HG02970 (cell line): Measurements from ENCODE around the gene PRKCA.
"Not testable (repeated sequence)": the region's sequence is repeated elsewhere in the genome, so short reads cannot be mapped to it uniquely, and the experiment has no call there.

ENCODE experiments used
- ATAC-seq: cut with Tn5 transposase; IDR thresholded peaks from one replicate; pipeline ENCODE4 v1.9.1; 2021; ENCODE audit warnings: mild to moderate bottlenecking, moderate library complexity, moderate number of reproducible peaks; ENCODE audit not compliant: unreplicated experiment, low FRiP score

Gene PRKCA

DNA sequence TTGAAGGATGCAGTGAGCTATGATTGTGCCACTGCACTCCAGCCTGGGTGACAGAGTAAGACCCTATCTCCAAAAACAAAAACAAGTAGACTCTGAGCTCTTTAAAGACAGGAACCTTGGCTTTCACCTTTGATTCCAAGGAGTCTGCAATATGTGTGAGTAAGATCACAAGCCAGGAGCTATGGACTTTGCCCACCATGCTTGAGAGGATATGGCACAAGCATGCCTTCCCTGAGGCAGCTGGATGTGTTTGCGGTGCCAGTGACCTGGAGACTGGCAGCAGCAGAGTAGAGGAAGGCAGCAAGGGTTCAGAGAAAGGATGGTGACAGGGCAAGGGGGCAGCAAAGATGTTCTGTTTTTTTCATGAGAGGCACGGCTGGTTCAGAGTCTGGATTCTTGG, 14.5 kb upstream of the PRKCA start:
- no peak for ATAC-seq

DNA sequence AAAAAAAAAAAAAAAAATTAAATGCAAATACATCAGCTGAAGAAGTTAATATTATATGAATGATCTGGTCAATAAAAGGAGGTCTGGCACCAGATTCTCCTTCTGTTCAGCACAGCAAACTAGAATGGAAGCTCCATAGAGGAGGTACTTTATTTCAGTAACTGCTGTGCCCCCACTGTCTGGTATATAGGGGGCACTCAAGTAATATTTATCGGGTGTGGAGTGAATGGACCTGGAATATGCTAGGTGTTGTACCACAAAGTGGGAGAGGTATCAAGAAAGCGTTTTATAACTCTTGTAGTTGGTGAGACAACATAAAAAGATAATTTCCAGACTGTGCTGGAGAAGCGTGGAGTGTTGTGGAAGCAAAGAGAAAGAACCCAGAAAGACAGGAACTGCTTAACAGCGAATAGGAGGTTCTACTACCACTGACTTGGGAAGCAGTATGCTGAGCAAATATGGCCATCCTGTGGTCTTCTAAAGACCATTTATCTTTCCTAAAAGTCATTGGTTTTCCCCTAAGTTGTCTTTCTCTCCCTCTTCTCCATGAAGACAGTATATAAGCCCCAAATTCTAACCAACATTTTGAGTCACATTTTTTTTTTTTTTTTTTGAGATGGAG, 12.2 kb upstream of the PRKCA start:
- no peak for ATAC-seq

DNA sequence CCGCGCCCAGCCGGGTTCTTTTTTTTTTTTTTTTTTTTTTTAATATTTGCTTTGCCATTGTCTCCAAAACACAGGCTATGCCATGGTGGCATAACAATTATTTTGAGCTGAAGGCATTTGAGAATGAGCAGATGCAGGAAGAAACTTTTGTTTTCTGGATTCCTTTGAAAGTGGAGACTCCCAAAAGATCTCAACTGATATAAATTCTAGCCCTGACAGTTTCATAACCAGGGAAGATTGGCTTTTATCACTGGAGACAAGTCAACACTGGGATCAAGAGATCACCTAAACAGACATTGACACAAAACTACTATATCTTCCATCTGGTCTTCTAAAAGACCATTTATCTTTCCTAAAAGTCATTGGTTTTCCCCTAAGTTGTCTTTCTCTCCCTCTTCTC, 10.1 kb upstream of the PRKCA start:
- no peak for ATAC-seq

DNA sequence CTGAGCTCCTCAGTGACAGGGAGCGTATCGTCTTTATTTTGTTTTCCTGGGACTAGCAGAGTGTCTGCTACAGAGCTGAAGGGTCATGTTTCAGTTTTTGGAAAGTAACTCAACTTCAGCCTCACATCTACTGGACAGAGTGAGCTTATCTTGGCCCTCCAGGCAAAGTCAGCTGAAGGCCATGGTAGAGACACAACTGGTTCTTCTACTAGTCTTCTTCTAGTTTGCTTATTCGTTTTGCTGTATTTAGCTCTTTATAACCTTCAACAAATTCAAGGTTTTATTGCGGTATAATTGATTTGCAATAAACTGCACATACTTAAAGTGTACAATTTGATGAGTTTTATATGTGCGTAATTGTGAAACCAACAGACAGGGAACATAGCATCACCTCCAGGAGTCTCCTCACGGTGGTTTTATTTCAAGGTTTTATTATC, 6.1 kb upstream of the PRKCA start:
- no peak for ATAC-seq

DNA sequence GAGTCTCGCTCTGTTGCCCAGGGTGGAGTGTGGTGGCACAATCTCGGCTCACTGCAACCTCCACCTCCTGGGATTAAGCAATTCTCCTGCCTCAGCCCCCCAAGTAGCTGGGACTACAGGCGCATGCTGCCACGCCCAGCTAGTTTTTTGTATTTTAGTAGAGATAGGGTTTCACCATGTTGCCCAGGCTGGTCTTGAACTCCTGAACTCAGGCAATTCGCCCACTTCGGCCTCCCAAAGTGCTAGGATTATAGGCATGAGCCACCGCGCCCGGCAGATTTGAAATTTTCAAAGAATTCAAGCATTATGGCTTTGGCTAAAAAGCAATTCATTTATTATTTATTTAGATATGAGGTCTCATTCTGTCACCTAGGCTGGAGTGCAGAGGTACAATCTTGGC, 5.0 kb upstream of the PRKCA start:
- not testable (repeated sequence) for ATAC-seq

DNA sequence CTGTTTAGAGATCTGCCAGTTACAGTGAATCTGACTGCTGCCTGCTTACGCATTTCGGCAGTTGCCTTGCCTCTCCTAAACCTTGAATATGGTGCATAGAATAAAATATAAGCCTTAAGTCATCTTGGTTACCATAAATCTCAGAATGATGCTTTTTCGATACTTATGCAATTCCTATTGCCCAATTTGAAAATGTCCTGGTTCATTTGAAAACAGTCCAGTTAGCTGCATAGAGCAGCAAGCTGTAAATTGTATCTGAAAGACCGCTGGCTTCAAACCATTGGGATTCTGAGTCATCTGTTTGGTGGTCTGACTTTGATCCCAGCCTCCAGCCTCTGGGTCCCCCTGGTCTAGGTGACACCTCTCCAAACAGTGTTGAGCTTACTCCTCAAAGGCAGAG, 2.7 kb upstream of the PRKCA start:
- ATAC-seq = no peak

DNA sequence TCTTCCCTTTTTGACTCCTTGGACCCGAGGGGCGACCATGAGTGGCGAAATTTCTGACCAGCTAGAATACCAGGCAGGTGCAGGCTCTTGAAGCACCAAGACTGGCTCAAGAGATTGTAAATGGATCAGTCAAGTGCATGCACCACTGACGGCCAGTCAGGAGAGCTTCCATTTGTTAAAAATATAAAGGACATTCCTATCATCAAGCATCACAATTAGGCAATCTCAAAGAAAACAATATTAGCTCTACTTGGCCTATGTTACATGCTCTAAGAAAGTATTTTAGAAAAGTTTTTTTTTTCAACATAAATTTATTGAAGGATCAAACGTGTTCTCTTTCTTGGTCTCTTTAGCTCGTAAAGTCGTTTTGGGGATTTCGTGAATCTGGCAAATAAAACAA, 1.5 kb upstream of the PRKCA start:
- ATAC-seq = no peak

DNA sequence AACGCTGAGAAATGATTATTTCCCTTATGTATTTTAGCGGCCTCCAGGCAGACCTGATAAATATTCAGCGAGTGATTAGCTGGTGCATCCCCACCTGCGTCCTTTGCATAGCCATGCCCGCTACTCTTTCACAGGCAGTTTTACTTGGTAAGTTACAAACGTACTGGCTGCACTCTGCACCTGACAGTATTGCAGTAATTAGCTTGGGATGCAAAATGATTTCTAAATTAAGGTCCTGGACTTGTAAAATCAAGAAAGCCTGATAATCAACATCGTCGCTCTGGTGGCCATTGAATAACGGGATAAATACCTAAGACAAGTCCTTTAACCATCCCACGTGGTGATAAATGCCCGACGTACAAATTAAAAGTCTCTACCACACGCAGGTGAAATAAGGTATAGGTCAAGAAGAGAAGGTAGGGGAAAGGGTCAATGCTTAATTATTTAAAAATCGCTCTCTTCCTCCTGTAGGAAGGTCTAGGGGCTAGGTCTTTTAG, 998 bp upstream of the PRKCA start:
- no peak for ATAC-seq

DNA sequence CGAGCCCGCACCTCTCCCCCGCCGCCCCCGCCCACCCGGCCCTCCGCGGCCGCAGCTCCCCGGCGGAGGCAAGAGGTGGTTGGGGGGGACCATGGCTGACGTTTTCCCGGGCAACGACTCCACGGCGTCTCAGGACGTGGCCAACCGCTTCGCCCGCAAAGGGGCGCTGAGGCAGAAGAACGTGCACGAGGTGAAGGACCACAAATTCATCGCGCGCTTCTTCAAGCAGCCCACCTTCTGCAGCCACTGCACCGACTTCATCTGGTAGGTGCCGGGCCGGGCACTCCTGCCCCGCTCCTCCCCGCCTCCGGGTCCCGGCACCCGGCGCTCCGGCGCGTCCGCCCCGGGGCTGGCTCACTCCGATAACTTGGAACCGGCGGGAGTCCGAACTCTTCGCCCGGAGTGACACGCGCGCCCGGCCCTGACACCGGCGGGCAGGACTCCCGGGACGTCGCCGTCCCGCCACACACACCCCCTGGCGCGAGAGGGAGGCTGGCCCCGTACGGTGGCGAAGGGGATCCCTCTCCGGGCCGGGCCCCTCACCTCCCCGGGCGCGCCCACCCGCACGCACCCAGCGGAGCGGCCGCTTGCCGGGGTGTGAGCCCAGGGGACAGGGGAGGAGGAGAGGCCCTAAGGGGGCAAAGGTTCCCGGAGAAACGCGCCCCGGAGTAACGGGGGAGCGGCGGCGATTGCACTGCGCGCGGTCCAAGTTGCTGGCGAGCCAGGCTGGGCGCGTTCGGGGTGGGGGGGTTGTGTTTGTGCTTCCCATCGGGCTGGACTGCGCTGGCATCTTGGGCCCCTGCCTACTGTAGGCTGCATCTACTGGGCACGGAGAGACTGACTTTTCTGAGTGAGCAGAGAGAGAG, 581 bp downstream of the PRKCA start:
- ATAC-seq = peak; percentile 12

DNA sequence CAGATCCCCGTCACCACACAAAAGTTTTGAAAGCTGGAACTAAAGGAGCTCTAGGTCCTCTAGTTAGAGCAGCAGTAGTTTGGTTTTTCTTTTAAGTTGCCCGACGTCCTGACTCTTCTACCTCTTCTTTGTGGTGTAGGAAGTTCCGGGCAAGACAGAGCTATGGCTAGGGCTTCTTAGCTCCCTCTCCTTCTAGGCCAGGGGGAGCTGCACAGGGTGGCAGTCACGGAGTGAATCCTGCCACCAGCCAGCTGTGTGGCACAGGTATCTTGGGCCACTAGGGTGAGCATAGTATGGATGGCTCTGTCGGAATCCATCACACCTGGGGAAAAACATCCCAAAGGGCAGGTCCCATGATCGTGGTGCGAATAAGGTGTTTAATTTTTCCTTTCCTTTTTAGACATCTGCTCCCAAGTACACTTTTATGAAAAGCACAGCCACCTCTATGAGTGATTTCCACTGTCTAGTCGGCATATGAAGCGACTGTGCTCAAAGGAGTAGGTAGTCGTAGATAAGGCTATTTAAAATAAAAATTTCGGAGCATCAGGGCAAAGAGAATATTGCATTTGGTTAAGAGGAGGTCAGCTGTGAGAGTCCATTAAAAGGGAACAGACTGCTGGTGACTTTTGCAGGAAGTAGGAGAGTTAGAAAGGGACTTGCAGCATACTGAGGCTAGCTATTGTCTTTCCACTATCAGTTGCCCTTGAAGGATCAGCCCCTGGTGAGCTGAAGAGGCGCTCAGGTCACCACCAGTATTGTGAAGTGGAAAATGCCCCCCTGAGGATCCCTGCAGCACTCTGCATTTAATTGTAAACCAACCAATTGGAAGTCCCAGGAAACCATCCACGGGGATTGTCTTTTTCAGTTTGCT, 2.1 kb downstream of the PRKCA start:
- no peak for ATAC-seq

DNA sequence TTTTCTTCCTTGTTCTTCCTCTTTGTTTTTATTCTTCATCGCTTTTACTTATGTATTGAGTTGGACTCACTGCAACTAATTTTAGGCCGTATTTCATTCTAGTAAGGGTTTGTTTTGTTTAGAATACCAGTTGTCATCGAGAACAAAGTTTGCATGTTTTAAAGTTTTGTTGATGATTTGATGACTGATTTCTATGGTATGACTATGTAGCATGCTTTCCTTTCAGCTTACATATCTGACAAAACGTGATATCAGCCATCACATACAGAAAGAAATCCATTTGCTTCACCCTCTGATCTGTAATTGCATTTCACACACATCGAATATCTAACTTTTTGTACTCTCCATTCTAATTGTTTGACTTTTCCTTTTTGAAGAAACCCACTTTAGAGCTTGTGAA, 4.0 kb downstream of the PRKCA start:
- no peak for ATAC-seq

DNA sequence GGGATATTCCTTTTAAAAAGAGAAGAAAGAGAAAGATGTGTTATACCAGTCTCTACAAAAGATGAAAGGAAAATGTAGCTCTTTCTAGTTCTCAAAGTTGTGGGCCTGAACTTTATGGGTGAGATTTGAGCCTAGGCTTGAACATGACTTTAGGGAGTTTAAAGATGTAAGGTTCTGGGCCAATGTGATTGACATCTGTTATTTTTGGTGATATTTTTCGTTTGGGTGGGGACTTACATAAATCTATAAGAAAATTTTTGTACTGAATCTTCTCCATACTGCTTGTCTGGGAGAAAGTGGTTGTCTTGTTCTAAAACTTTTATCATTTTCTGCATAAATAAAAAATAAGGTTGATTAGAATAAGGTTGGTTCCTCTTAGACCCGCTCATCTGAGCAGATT, 4.8 kb downstream of the PRKCA start:
- ATAC-seq = no peak

DNA sequence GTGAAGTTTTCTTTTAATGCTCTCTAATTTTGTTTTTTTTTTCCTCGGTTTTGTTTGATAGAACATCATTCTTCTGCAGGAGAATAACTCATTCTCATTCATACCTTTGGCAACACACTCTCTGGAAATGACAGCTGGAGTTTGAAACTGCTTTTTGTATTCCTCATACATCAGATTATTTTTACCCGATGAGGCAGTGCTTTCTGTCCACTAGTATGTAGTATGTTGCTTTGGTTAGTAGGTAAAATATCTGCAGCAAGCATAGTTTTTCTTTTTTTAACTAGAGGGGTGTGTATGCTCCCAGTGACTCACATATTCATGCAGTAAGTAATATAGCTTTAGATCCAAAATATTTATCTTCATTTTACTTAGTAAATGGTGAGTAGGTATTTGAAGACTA, 6.4 kb downstream of the PRKCA start:
- no peak for ATAC-seq

DNA sequence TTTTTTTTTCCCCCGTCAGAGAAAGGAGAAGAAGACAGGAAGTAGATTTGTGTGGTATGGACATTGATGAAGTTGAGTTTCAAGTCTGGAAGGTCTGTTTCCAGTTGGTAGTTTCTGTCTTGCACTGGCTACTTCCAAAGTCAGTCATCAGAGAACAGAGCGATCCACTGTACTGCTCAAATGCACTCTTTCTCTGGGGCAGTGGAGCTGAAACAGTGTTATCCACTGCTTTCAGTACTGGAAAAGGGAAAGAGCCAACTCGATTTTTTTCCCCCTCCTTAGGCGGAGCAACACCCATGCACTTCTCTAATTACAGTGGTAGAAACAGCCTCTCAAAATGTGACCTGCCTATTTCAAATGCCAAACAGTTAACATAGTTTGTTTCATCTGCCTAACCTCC, 7.4 kb downstream of the PRKCA start:
- no peak for ATAC-seq

DNA sequence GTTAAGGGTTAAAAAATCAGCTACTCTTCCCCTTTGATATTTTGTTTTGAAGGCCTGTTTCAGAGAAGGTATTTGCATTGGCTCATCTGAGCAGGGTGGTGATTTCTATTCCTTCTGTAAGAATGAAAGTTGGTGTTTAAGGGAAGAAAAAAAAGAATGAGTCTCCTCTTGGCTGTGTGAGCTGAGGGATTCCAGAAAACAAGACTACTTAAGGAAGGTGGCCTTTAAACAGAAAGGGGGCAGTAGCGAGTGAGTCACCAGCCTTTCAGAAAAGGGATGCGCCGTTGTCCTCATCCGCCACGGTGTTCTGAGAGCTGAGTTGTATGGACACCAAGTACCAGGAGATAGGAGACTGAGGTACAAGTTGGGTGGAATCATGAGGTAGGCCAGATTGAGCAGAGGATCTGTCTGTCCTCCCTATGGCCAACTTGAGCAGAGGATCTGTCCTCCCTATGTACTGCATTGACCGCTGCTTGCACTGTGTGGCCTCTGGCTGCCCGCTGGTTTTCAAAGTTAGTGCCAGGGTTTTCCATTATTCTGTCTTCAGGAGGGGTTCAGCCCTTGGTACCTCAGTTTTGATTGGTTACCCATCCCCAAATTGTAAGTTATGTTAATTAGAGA, 8.2 kb downstream of the PRKCA start:
- no peak for ATAC-seq

DNA sequence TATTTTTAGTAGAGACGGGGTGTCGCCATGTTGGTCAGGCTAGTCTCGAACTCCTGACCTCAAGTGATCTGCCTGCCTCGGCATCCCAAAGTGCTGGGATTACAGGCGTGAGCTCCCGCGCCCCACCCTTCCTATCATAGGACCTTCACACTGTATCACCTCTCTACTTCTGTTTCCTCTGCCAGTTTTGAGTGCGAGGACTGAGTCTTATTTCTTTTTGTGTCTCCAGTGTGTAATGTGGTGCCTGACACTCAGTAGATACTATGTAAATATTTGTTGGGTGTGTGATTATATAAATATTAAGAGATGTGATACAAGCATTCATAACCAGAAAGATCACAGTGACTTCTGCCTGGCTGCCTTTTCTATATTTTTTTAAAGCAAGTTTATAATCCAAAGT, 10.5 kb downstream of the PRKCA start:
- no peak for ATAC-seq

DNA sequence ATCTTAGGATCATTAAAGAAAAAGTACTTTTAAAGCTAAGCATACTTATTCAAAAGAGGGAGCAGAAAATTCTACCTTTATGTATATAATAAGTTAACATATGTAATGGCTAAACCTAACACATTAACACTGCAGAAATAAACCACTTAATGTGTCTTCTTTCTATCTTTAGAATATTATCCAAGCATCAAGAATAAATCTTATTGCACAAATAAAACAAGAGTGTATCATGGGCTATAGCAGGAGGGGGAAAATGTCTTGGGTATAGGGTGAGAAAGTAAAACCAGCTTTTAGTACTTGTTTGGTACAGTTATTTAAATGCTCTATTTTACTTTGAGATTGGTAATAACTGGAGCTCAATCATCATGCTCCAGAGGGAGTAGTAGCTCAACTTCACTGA, 10.9 kb downstream of the PRKCA start:
- ATAC-seq = no peak

DNA sequence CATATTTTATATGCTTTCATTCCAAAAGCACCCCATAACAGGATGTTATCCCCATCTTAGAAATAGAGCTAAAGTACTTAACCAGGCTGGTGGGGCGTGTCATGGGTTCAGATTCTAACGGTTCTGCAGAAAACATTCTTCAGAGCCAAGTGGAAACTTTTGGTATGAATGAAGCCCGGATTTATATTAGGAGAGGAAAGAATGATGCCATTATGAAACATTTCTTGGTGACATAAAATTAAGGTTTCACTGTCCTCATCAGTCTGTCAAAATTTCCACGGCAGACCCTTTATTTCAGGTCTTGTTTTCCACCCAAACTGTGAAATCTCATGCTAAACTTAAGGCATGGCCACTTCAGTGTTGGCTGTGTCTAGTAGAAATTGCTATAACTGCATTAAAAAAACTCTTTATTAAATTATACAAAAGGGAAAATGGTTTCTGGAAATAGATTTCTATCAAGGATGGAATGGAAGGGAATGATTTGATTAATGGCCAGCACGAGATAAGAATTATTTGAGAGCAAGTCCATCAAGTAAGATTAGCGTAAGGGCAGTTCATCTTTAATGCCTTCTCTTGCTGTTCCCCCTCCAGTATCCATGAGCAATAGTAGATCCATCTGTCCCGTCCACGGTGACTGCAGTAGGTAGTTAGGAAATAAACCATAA, 11.7 kb downstream of the PRKCA start:
- ATAC-seq = no peak

DNA sequence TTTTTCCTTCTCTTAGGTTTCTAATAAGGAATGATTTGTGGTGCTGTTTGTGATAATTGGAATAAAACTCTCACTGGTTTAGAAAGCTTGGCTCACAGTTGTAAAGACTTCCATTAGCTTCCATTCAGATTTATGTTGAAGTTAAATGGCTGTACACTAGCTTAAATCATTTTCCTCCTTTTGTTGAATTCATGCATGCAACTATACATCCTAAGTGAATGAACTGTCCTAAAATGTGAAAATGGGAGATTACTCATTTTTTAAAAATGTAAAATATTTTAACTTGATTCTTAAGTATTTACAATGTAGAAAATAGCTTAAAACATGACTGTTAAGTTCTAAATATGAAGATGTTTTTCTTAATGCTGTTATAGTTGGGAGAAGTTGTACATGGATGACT, 15.2 kb downstream of the PRKCA start:
- no peak for ATAC-seq

DNA sequence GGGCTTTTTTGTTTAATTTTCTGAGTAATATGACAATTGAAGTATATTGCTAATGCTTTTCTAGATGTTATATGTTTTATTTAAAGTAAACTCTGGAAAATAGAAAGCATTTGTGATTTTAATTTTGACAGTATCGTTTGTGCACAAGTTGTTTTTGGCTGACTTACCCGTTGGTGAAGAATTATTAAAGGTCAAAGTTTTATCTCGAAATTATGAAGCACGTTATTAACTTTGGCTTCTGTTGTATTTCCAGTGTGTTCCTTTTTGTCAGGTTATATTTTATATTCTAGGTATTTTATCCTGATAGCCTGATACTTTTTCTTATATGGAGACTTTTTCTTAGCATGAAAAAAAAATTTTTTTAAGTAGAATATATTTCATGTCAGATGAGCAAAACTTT, 16.8 kb downstream of the PRKCA start:
- no peak for ATAC-seq
